ENCODE measurements around the gene KRTAP10-2. TPM values are rescaled to one million over a fixed set of nuclear protein-coding genes. Genes with fewer than 3 reads are reported as not detected.
"Not testable (repeated sequence)": the region's sequence is repeated elsewhere in the genome, so short reads cannot be mapped to it uniquely, and the experiment has no call there.

Gene KRTAP10-2
- total RNA-seq, 1 donor from 2014 or later = not detected

DNA sequence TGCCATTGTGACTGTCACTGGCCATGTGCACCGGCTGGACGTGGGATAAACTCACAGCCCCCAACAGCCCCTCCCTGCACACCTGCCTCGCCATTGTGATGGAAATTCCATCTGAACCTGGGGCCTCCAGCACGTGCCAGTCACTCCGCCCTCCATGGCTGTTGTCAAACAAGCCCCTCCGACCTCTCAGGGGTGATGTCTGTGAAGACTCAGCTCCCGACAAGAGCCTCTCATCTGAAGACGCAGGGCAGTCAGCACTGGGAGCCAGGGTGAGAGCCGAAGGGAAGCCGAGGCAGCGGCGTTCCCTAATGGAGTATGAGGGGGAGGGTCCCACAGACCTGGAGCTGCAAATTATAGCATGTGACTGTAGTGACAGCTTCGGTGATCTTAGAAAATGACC lies 1.4 kb upstream of the KRTAP10-2 start:
- no peak overlapping the region for H3K4me3 Mint-ChIP-seq (ENCODE audit: unreplicated experiment)
- H3K27me3 Mint-ChIP-seq (ENCODE audit: unreplicated experiment) = peaks cover 48% of the 10 kb centered on the region
- TF ChIP-seq CTCF (IDR thresholded peaks at IDR 0.05) = no peak
- H3K27ac Mint-ChIP-seq (ENCODE audit: unreplicated experiment) = no peak overlapping the region
- peaks cover 3% of the 10 kb centered on the region for H3K4me1 Mint-ChIP-seq (ENCODE audit: unreplicated experiment)
- DNase-seq (ENCODE audit: extremely low spot score, unreplicated experiment) = peak; percentile 80
- no peaks in the 10 kb centered on the region for H3K9me3 Mint-ChIP-seq (ENCODE audit: unreplicated experiment)
- no peaks in the 10 kb centered on the region for H3K36me3 Mint-ChIP-seq (ENCODE audit: unreplicated experiment)

GRCh38 chr21:44552136-44552535 lies 831 bp upstream of the KRTAP10-2 start:
- no peak for DNase-seq (ENCODE audit: extremely low spot score, unreplicated experiment)
- Mint-ChIP-seq H3K27me3 (ENCODE audit: unreplicated experiment) (peaks cover 45% of the 10 kb centered on the region), H3K4me3 (ENCODE audit: unreplicated experiment) (no peak overlapping the region), H3K27ac (ENCODE audit: unreplicated experiment) (no peak overlapping the region), H3K36me3 (ENCODE audit: unreplicated experiment) (peaks cover under 1% of the 10 kb centered on the region), H3K9me3 (ENCODE audit: unreplicated experiment) (peaks cover 3% of the 10 kb centered on the region), H3K4me1 (ENCODE audit: unreplicated experiment) (peaks cover 3% of the 10 kb centered on the region)
- no peak for TF ChIP-seq CTCF (IDR thresholded peaks at IDR 0.05)

DNA sequence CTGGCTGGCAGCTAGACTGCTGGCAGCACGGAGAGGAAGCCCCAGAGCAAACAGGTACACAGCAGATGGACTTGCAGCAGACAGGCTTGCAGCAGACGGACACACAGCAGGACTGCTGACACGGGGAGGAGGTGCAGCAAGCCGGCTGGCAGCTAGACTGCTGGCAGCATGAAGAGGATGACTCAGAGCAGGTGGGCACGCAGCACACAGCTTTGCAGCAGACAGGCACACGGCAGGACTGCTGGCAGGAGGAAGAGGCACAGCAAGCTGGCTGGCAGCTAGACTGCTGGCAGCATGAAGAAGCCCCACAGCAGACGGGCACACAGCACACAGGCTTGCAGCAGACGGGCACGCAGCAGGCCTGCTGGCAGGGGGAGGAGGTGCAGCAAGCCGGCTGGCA lies 498 bp downstream of the KRTAP10-2 start:
- peaks cover 3% of the 10 kb centered on the region for H3K4me1 Mint-ChIP-seq (ENCODE audit: unreplicated experiment)
- no peak overlapping the region for H3K4me3 Mint-ChIP-seq (ENCODE audit: unreplicated experiment)
- no peak for TF ChIP-seq CTCF (IDR thresholded peaks at IDR 0.05)
- H3K36me3 Mint-ChIP-seq (ENCODE audit: unreplicated experiment) = peaks cover 5% of the 10 kb centered on the region
- H3K27me3 Mint-ChIP-seq (ENCODE audit: unreplicated experiment) = peaks cover 47% of the 10 kb centered on the region
- DNase-seq (ENCODE audit: extremely low spot score, unreplicated experiment) = no peak
- no peak overlapping the region for H3K27ac Mint-ChIP-seq (ENCODE audit: unreplicated experiment)
- H3K9me3 Mint-ChIP-seq (ENCODE audit: unreplicated experiment) = peaks cover 10% of the 10 kb centered on the region

- Mint-ChIP-seq H3K27me3 (ENCODE audit: unreplicated experiment) (peaks cover 45% of the 10 kb centered on the region), H3K9me3 (ENCODE audit: unreplicated experiment) (peaks cover 16% of the 10 kb centered on the region)
- not testable (repeated sequence) for H3K4me1 Mint-ChIP-seq (ENCODE audit: unreplicated experiment); H3K36me3 Mint-ChIP-seq (ENCODE audit: unreplicated experiment); H3K27ac Mint-ChIP-seq (ENCODE audit: unreplicated experiment); H3K4me3 Mint-ChIP-seq (ENCODE audit: unreplicated experiment)
- peak; percentile 84 for DNase-seq (ENCODE audit: extremely low spot score, unreplicated experiment)
Measured at GRCh38 chr21:44550285-44550684, 1.0 kb downstream of the KRTAP10-2 start.

DNA sequence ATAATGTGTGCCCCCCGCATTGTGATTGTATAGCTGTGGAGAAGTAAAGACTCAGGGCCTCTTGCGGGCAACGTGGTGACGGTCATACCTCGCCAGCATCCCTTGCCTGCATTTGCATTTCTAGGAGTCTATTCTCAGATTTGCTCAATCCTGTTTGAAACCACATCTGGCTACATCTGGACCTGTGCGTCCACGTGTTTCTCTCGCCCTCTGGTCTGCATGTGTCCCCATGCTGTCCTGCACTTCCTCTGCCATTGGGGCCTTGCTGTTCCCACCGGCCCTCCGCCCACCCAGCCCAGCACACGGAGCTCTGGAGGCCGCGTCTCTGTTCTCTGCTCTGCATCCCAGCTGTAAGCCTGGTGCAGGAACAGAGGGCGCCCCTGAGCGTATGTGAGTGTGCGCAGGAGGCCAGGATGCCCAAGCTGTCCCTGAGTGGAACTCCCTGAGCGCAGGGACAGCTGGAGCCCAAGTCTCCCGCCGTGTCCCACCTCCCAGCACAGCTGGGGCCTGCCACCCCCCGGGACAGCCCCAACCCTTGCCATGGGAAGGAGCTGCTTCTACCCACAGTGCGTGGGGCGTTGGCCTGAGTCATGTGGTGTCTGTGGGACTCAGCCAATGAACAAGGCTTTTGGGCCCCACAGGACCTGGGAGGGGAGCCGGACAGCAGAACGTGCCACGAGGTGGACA lies 1.6 kb downstream of the KRTAP10-2 start:
- DNase-seq (ENCODE audit: extremely low spot score, unreplicated experiment) = no peak
- peaks cover 41% of the 10 kb centered on the region for H3K27me3 Mint-ChIP-seq (ENCODE audit: unreplicated experiment)
- peaks cover 3% of the 10 kb centered on the region for H3K4me1 Mint-ChIP-seq (ENCODE audit: unreplicated experiment)
- no peak for TF ChIP-seq CTCF (IDR thresholded peaks at IDR 0.05)
- peaks cover 5% of the 10 kb centered on the region for H3K36me3 Mint-ChIP-seq (ENCODE audit: unreplicated experiment)
- H3K27ac Mint-ChIP-seq (ENCODE audit: unreplicated experiment) = no peak overlapping the region
- no peak overlapping the region for H3K4me3 Mint-ChIP-seq (ENCODE audit: unreplicated experiment)
- peaks cover 16% of the 10 kb centered on the region for H3K9me3 Mint-ChIP-seq (ENCODE audit: unreplicated experiment)
